Central memory CD4-positive, alpha-beta T cell (primary cell): ENCODE measurements around the gene TXLNB.
"Not testable (repeated sequence)": the region's sequence is repeated elsewhere in the genome, so short reads cannot be mapped to it uniquely, and the experiment has no call there.

ENCODE experiments used
- DNase-seq: peaks from one replicate; pipeline ENCODE4 v3.0.0; 2022

TXLNB gene

DNA sequence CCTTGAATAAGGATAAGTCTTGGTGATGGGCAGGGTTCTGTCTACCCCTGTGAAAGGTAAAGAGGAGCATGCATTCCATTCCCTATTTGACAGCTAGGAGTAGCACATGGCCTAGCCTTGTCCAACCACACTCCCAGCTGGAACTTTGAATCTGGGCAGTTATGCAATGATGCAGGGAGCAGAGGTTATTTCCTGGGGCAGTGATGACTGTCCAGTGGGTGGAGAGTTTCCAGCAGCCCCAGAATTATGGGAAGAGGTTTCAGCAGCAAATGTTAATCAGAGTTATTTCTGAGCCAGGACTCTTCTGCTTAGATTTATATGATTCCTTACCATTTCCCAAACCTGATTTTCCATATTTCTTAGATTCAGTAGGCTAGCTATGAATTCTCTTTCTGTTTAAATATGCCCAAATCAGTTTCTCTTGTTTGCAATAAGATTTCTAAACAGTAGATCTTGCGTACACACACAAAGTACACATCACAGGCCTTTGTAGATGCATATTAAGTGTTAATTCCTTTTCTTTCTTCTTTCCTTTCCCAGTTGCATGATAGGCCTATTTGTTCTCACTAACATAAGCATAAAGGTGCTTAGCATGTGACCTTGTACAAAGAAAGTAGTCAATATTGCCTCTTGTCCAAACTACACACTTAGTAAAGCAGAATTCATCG lies 17.3 kb upstream of the TXLNB start:
- DNase-seq: no peak

- DNase-seq: no peak
Observed at GRCh38 chr6:139308286-139308916, 16.6 kb upstream of the TXLNB start.

DNA sequence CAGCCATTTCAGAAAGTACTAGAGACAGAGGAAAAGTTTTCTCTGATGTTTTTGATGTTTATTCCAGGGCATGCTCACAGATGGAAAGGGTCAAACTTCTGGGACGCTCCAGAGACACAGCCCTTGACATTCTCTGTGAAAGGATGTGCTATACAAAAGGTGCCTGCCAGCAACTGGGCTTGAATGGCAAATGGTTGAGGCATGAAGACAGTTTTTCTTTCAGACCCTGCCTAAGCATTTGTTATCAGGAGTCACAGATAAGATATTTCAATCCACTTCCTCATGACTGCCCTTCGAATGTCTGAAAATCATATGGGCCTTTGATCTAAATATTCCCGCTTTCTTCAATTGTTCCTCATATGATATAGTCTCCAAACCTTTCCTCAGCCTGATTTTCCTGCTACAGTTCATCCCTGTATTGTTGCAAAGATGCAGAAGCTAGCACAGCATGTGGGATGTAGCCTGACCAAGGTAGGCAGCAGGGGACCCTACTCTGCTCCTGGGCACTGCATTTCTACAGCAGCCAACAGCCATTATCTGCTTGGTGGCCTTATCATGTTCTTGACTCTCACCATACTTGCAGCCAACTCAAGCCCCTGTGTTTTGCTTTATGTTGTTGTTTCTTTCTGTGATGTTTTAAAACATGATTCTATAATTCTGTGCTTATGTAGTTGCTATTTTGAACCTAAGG lies 14.6 kb upstream of the TXLNB start:
- no peak for DNase-seq

DNA sequence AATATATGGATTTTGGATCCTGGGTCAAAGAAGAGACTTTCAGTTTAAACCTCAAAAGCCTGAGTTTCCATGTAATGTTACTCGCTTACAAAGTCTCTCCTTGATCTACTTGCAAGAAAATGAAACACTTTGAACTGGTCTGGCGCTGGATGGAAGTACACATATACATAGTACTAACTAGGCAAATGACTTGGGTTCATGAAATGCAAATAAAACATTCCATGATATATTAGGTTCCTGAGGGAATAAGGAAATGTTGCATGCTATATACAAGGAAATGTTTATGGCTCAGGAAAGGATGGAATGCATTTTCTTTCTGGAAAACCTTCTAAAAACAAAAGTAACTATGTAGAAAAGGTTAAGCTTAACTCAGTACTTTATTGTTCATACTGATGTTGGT lies 11.4 kb upstream of the TXLNB start:
- DNase-seq: no peak

GRCh38 chr6:139297921-139298320 lies 6.1 kb upstream of the TXLNB start:
- no peak for DNase-seq

DNA sequence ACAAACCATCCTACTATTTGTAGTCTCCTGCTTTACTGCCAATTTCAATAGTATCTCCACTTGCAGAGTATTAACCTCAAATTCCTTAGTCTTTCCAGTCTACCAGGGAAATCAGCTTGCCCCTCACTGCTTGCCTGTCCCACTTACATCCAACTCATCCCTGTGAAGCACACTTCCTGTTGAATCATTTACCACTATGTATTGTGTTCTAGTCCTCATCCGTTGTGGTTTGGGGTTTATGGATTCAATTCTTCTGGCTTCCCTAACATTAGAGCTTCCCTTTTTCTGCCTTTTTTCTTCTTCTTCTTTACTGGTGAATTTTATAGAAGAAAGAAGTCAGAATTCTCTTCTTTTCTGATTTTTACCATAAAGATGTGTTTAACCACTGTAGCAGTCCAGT lies 5.1 kb upstream of the TXLNB start:
- no peak for DNase-seq

DNA sequence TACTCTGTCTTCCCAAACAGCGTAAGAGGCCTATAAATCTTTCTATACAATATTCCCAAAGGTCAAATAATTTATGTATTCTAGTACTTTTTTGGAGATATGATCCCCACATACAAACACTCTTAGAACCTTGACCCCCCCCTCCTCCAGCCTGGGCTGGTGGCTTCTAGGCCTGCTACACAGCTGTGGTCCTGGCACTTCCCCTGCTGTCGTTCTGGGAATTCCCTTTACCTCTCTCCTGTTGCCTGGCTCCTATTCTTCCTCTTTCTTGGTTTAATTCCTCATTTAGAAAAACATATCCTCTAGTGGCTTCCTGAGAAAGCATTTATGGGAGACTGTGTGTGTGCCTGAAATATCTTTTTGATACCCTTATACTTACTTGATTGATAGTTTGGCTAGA lies 4.1 kb upstream of the TXLNB start:
- no peak for DNase-seq

GRCh38 chr6:139294090-139294489 lies 2.3 kb upstream of the TXLNB start:
- DNase-seq: no peak

DNA sequence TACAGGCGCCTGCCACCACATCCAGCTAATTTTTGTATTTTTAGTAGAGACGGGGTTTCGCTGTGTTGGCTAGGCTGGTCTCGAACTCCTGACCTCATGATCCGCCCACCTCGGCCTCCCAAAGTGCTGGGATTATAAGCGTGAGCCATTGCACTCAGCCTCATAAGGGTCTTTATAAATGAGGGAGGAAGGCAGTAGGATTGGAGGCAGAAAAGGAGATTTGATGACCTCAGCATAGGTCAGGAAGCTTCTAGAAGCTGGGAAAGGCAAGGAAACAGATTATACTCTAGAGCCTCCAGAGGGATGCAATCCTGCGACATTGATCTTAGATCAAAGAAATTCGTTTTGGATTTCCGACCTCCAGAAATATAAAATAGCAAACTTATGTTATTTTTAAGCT lies 1.4 kb upstream of the TXLNB start:
- not testable (repeated sequence) for DNase-seq

DNA sequence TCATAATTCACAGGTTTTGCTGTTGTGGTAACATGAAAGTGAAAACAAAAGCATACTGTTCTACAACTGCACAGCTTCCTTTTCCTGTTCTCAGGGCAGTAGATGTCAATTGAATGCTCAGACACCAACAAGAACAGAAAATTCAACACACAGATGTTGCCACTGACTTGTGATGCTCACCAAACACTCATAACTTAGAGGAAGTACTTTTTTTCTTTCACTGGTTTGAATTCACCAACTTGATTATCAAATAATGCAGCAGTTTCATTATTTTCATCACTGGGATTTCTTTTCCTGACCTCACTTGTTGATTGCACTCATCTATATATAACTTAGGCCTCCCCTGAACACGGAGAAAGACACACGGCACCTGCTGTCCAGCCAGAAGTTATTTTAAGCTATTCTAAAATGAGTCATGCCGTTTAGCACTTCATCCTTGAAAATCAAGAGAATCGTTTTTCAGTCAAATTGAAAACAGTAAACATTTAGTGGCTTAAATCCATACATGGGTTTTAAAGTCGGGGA lies 949 bp downstream of the TXLNB start:
- DNase-seq: peak; percentile 74

DNA sequence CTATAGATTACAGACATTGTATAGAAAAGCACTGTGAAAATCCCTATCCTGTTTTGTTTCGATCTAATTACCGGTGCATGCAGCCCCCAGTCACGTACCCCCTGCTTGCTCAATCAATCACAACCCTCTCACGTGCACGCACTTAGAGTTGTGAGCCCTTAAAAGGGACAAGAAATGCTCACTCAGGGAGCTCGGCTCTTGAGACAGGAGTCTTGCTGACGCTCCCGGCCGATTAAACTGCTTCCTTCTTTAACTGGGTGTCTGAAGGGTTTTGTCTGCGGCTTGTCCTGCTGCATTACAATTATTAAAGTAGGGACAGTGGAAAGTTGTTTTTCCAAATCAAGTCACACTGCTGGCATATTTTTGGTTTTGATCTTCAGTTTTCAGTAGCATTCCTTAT lies 2.6 kb downstream of the TXLNB start:
- DNase-seq: no peak

DNA sequence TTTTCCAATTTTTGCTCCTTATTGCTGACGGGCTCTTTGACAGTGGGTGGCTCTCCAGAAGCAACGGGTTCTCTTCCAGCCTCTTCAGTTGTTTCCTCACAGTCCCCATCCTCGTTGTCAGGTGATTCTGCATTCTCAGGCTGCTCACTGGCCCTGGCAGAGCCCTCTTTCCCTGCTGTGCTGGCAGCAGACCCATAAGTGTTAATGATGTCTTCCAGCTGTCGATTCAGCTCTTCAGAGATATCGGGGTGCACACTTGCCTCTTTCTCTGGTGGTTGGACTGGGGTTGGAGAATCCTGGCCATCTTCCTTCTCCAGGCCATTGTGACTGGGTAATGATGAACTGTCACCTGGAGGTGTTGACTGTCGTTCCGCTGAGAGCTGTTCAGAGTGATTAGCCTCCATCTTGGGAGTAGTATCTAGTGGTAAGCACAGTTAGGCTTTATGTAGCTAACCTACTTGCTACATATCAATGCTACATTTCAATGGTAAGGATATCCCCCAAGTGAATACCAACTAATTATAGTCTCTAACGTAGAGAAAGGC lies 3.2 kb downstream of the TXLNB start:
- no peak for DNase-seq

DNA sequence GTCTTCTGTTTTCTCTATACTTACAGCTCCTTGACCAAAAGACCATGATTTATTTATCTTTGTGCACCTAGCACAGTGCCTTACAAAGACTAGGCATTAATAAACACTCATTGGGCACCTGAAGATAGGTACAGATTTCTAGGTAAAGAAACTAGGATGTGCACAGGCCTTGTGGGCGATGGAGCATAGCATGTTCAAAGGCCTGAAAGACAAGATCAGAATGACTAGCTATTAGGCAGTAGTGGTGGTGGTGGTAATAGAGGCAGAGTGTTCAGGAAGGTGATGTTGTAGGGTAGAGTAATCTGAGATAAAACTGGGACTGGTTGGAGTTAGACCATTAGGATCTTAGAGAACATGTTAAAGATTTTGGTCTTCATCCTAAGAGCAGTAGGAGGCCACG lies 3.9 kb downstream of the TXLNB start:
- DNase-seq: no peak

DNA sequence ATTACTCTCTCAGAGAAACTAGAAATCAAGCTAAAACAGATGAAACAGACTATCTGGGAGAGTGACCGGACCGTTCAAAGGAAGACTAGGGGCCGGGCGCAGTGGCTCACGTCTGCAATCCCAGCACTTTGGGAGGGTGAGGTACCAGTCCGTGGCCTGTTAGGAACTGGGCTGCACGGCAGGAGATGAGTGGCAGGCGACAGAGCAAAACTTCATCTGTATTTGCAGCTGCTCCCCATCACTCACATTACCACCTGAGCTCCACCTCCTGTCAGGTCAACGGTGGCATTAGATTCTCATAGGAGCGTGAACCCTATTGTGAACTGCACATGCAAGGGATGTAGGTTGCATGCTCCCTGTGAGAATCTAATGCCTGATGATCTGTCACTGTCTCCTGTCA lies 5.4 kb downstream of the TXLNB start:
- DNase-seq: not testable (repeated sequence)

DNA sequence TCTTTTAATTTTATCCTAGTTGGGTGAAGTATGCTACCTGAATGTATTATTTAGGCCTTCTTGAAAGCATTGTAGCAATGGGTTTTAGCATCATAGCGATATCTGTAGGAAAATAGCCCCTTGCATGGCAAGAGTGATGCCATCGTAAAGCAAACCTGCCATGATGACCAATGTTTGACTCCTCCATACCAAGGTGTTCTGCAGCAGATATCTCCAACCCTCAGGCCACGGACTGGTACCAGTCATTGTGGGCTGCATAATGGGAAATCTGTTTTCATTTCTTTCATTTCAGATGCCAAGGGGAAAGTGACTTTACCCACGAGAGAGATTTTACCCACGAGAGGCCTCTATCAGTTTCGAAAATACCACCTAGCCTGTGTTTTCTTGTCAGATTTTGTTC lies 6.2 kb downstream of the TXLNB start:
- DNase-seq: no peak

- no peak for DNase-seq
Observed at GRCh38 chr6:139284789-139285188, 7.0 kb downstream of the TXLNB start.

GRCh38 chr6:139282684-139283083 lies 9.1 kb downstream of the TXLNB start:
- no peak for DNase-seq

GRCh38 chr6:139278190-139278589 lies 13.6 kb downstream of the TXLNB start:
- no peak for DNase-seq

DNA sequence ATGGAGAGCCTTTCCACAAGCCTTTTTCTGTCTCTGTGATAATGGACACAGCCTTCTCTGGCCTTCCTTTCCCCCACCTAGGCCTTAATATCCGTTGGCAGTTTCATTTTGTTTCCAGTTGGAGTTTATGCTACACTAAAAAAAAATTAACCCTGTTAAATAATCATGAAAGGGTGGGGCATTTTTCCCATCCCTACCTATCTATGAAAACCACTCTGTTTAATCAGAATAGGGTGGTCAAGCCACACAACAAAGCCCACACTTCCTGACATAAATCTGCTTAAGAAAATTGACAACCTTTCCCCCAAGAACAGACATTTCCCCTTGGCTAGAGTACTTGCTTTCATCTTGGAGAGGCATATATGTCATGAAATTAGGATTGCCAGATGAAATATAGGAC lies 14.2 kb downstream of the TXLNB start:
- DNase-seq: no peak

DNA sequence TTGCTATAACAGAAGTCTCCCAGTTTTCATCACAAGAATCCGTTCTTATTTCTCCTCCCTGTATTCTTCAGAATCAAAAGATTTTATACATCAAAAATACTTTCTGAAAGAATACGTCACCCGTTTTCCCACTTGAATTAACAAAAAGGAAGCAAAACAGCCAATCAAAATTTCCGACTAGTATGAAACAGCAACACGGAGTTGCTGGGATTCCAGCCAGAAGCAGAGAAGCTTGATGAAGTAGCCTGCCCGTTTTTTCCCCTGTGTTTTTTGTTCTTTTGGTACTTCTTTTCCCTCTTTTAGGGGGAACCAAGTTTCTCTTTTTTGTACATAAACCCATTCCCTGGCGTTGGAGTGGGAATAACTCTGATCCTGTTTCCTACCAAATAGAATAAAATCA lies 14.6 kb downstream of the TXLNB start:
- DNase-seq: no peak

GRCh38 chr6:139275279-139276055 lies 16.3 kb downstream of the TXLNB start:
- DNase-seq: no peak

- no peak for DNase-seq
Observed at GRCh38 chr6:139271056-139271455, 20.7 kb downstream of the TXLNB start.

GRCh38 chr6:139270249-139270648 lies 21.5 kb downstream of the TXLNB start:
- no peak for DNase-seq
